Muscle layer of duodenum (tissue), 2 donors: ENCODE results near the gene PCDH9.

Source experiments
- H3K27ac ChIP-seq: one replicate; pipeline ENCODE4 v1.7.0; 2013; ENCODE audit warnings: mild to moderate bottlenecking, low read length
- H3K27me3 ChIP-seq: one replicate; pipeline ENCODE4 v1.7.0; 2013; ENCODE audit warnings: low read depth, mild to moderate bottlenecking, control low read depth, low read length
- H3K36me3 ChIP-seq, 2 donors: one replicate each; pipeline ENCODE4 v1.7.0; 2013; ENCODE audit warnings: low read length in 2 of 2, control low read depth in 1 of 2, mild to moderate bottlenecking in 1 of 2; ENCODE audit not compliant: insufficient read depth in 2 of 2, control insufficient read depth in 1 of 2
- H3K4me1 ChIP-seq, 2 donors: one replicate each; pipeline ENCODE4 v1.7.0; 2013; ENCODE audit warnings: low read length in 2 of 2, mild to moderate bottlenecking in 2 of 2, control low read depth in 1 of 2, moderate library complexity in 1 of 2; ENCODE audit not compliant: insufficient read depth in 2 of 2, control insufficient read depth in 1 of 2
- H3K4me3 ChIP-seq, 2 donors: one replicate each; pipeline ENCODE4 v1.7.0; 2013; ENCODE audit warnings: low read length in 2 of 2, low read depth in 1 of 2, mild to moderate bottlenecking in 1 of 2
- H3K9me3 ChIP-seq, 2 donors: one replicate each; pipeline ENCODE4 v1.7.0; 2013; ENCODE audit warnings: low read length in 2 of 2, control low read depth in 1 of 2, mild to moderate bottlenecking in 1 of 2; ENCODE audit not compliant: control insufficient read depth in 1 of 2
- donor health status: healthy.

The PCDH9 gene

GRCh38 chr13:66745307-66745706, 484.8 kb downstream of the PCDH9 start:
- H3K27me3 ChIP-seq: no peaks in the 10 kb centered on the region
- H3K27ac ChIP-seq: no peak overlapping the region
- no peaks in the 10 kb centered on the region for H3K4me1 ChIP-seq
- H3K36me3 ChIP-seq: no peaks in the 10 kb centered on the region
- no peaks in the 10 kb centered on the region for H3K9me3 ChIP-seq
- no peak overlapping the region for H3K4me3 ChIP-seq

- no peak overlapping the region for H3K4me3 ChIP-seq
- H3K9me3 ChIP-seq: no peaks in the 10 kb centered on the region
- H3K36me3 ChIP-seq: no peaks in the 10 kb centered on the region
- no peaks in the 10 kb centered on the region for H3K4me1 ChIP-seq
- H3K27ac ChIP-seq: no peak overlapping the region
- no peaks in the 10 kb centered on the region for H3K27me3 ChIP-seq
Measured at GRCh38 chr13:66723576-66723975, 506.6 kb downstream of the PCDH9 start.

- H3K4me1 ChIP-seq: no peaks in the 10 kb centered on the region
- H3K27ac ChIP-seq: no peak overlapping the region
- H3K27me3 ChIP-seq: no peaks in the 10 kb centered on the region
- H3K4me3 ChIP-seq: no peak overlapping the region
- no peaks in the 10 kb centered on the region for H3K9me3 ChIP-seq
- H3K36me3 ChIP-seq: no peaks in the 10 kb centered on the region
Measured at GRCh38 chr13:66716538-66716937, 513.6 kb downstream of the PCDH9 start.

GRCh38 chr13:66714795-66715194, 515.3 kb downstream of the PCDH9 start:
- no peaks in the 10 kb centered on the region for H3K4me1 ChIP-seq
- no peaks in the 10 kb centered on the region for H3K9me3 ChIP-seq
- H3K36me3 ChIP-seq: no peaks in the 10 kb centered on the region
- no peaks in the 10 kb centered on the region for H3K27me3 ChIP-seq
- H3K27ac ChIP-seq: no peak overlapping the region
- no peak overlapping the region for H3K4me3 ChIP-seq

- H3K36me3 ChIP-seq: no peaks in the 10 kb centered on the region
- no peak overlapping the region for H3K4me3 ChIP-seq
- no peaks in the 10 kb centered on the region for H3K27me3 ChIP-seq
- H3K27ac ChIP-seq: no peak overlapping the region
- no peaks in the 10 kb centered on the region for H3K4me1 ChIP-seq
- no peaks in the 10 kb centered on the region for H3K9me3 ChIP-seq
Measured at GRCh38 chr13:66704110-66704509, 526.0 kb downstream of the PCDH9 start.

- H3K27ac ChIP-seq: no peak overlapping the region
- no peaks in the 10 kb centered on the region for H3K9me3 ChIP-seq
- no peaks in the 10 kb centered on the region for H3K36me3 ChIP-seq
- H3K4me1 ChIP-seq: no peaks in the 10 kb centered on the region
- H3K27me3 ChIP-seq: no peaks in the 10 kb centered on the region
- no peak overlapping the region for H3K4me3 ChIP-seq
Measured at GRCh38 chr13:66703597-66703996, 526.5 kb downstream of the PCDH9 start.

- no peaks in the 10 kb centered on the region for H3K36me3 ChIP-seq
- no peaks in the 10 kb centered on the region for H3K9me3 ChIP-seq
- H3K27me3 ChIP-seq: no peaks in the 10 kb centered on the region
- no peaks in the 10 kb centered on the region for H3K4me1 ChIP-seq
- no peak overlapping the region for H3K4me3 ChIP-seq
- H3K27ac ChIP-seq: no peak overlapping the region
Measured at GRCh38 chr13:66700117-66700601, 530.0 kb downstream of the PCDH9 start.

GRCh38 chr13:66693656-66694055, 536.5 kb downstream of the PCDH9 start:
- no peak overlapping the region for H3K4me3 ChIP-seq
- no peaks in the 10 kb centered on the region for H3K36me3 ChIP-seq
- no peaks in the 10 kb centered on the region for H3K9me3 ChIP-seq
- no peaks in the 10 kb centered on the region for H3K27me3 ChIP-seq
- H3K27ac ChIP-seq: no peak overlapping the region
- H3K4me1 ChIP-seq: no peaks in the 10 kb centered on the region

- H3K4me3 ChIP-seq: no peak overlapping the region
- no peaks in the 10 kb centered on the region for H3K4me1 ChIP-seq
- H3K9me3 ChIP-seq: no peaks in the 10 kb centered on the region
- H3K27ac ChIP-seq: no peak overlapping the region
- H3K27me3 ChIP-seq: no peaks in the 10 kb centered on the region
- no peaks in the 10 kb centered on the region for H3K36me3 ChIP-seq
Measured at GRCh38 chr13:66691149-66691548, 539.0 kb downstream of the PCDH9 start.

- Histone ChIP-seq H3K4me3 (no peak overlapping the region), H3K9me3 (no peaks in the 10 kb centered on the region), H3K4me1 (no peaks in the 10 kb centered on the region), H3K27me3 (no peaks in the 10 kb centered on the region), H3K27ac (no peak overlapping the region), H3K36me3 (no peaks in the 10 kb centered on the region)
Measured at GRCh38 chr13:66689628-66690027, 540.5 kb downstream of the PCDH9 start.

GRCh38 chr13:66689037-66689619, 541.0 kb downstream of the PCDH9 start:
- H3K4me1 ChIP-seq: no peaks in the 10 kb centered on the region
- no peaks in the 10 kb centered on the region for H3K9me3 ChIP-seq
- no peak overlapping the region for H3K4me3 ChIP-seq
- H3K36me3 ChIP-seq: no peaks in the 10 kb centered on the region
- no peaks in the 10 kb centered on the region for H3K27me3 ChIP-seq
- H3K27ac ChIP-seq: no peak overlapping the region

- H3K4me1 ChIP-seq: peaks cover 0 to 3% of the 10 kb centered on the region in 2 donors
- no peaks in the 10 kb centered on the region for H3K27me3 ChIP-seq
- no peak overlapping the region for H3K27ac ChIP-seq
- no peaks in the 10 kb centered on the region for H3K9me3 ChIP-seq
- no peak overlapping the region for H3K4me3 ChIP-seq
- H3K36me3 ChIP-seq: no peaks in the 10 kb centered on the region
Measured at GRCh38 chr13:66681403-66681802, 548.7 kb downstream of the PCDH9 start.
